SK-N-MC (cell line): ENCODE results near the gene SIN3B.

Source experiments
- DNase-seq: peaks from one replicate; pipeline ENCODE4 v3.0.0-alpha.2; 2011; ENCODE audit warnings: low read depth, low spot score
- H3K27ac ChIP-seq: fragments of 200-600 bp; sonication (generic); 2 replicates; pipeline ENCODE4 v1.5.1; 2016; ENCODE audit warnings: mixed run types
- H3K36me3 ChIP-seq: fragments of 200-600 bp; sonication (generic); 2 replicates; pipeline ENCODE4 v1.6.1; 2017; ENCODE audit warnings: antibody characterized with exemption, low read length, mixed read lengths; ENCODE audit not compliant: insufficient read depth
- H3K4me3 ChIP-seq: fragments of 200-600 bp; sonication (generic); 2 replicates; pipeline ENCODE4 v1.5.1; 2016
- H3K9ac ChIP-seq: fragments of 200-600 bp; sonication (generic); 2 replicates; pipeline ENCODE4 v1.8.0; 2017; ENCODE audit warnings: mixed run types, mixed read lengths; ENCODE audit not compliant: insufficient read length
- H3K9me3 ChIP-seq: fragments of 200-600 bp; sonication (generic); 2 replicates; pipeline ENCODE4 v1.6.1; 2017; ENCODE audit warnings: low read depth, mild to moderate bottlenecking, antibody characterized with exemption, low read length, moderate library complexity, mixed read lengths
- EZH2 ChIP-seq: fragments of 200-600 bp; sonication (generic); IDR thresholded peaks from one replicate; pipeline ENCODE4 v1.6.1; 2017; ENCODE audit warnings: antibody characterized with exemption
- FOXP2 ChIP-seq: optimal IDR thresholded peaks from 2 replicates; pipeline ENCODE3; 2011; ENCODE audit warnings: mild to moderate bottlenecking, moderate library complexity; ENCODE audit not compliant: insufficient read depth; ENCODE audit errors: extremely low read length, control extremely low read depth
- POLR2AphosphoS5 ChIP-seq: IDR thresholded peaks from 2 replicates; pipeline ENCODE4 v1.6.1; 2012; ENCODE audit warnings: mild to moderate bottlenecking, low read depth, low read length, borderline replicate concordance

The SIN3B gene

GRCh38 chr19:16829010-16829821 is at the start of gene SIN3B:
TSS of gene SIN3B (plus strand) at chr19:16829398. CDS start at chr19:16829421, 23 bp downstream.
- no peak within 1 kb of the TSS for H3K27ac ChIP-seq
- H3K4me3 ChIP-seq = peak within 1 kb of the TSS; percentile 83
- TF ChIP-seq POLR2AphosphoS5 = peak; percentile 64; the same call in 1 of the 2 replicates
- no peak for TF ChIP-seq FOXP2
- H3K9ac ChIP-seq = peak within 1 kb of the TSS; percentile 86
- DNase-seq = peak; percentile 50
- H3K36me3 ChIP-seq = peaks cover 26% of the 10 kb centered on the region
- H3K9me3 ChIP-seq = no peaks in the 10 kb centered on the region

GRCh38 chr19:16779539-16780163 is 49.5 kb upstream of the SIN3B start:
- Histone ChIP-seq H3K36me3 (no peaks in the 10 kb centered on the region), H3K27ac (no peak overlapping the region), H3K9me3 (no peaks in the 10 kb centered on the region), H3K9ac (no peak overlapping the region), H3K4me3 (no peak overlapping the region)
- TF ChIP-seq POLR2AphosphoS5 (no peak), EZH2 (no peak), FOXP2 (no peak)
- DNase-seq = no peak

GRCh38 chr19:16782719-16783118 is 46.5 kb upstream of the SIN3B start:
- no peak for DNase-seq
- no peaks in the 10 kb centered on the region for H3K9me3 ChIP-seq
- no peak for TF ChIP-seq EZH2
- no peak for TF ChIP-seq FOXP2
- no peak for TF ChIP-seq POLR2AphosphoS5

GRCh38 chr19:16788479-16788878 is 40.7 kb upstream of the SIN3B start:
- Histone ChIP-seq H3K9me3 (no peaks in the 10 kb centered on the region), H3K9ac (no peak overlapping the region), H3K4me3 (no peak overlapping the region), H3K36me3 (no peaks in the 10 kb centered on the region), H3K27ac (no peak overlapping the region)
- TF ChIP-seq FOXP2 = no peak
- no peak for DNase-seq

More at GRCh38 chr19:16782719-16783118, 46.5 kb upstream of the SIN3B start:
- Histone ChIP-seq H3K36me3 (no peaks in the 10 kb centered on the region), H3K9ac (no peak overlapping the region), H3K4me3 (no peak overlapping the region), H3K27ac (no peak overlapping the region)

- H3K9me3 ChIP-seq = no peaks in the 10 kb centered on the region
- no peak overlapping the region for H3K9ac ChIP-seq
- H3K36me3 ChIP-seq = no peaks in the 10 kb centered on the region
- DNase-seq = no peak
- TF ChIP-seq EZH2 = no peak
- no peak overlapping the region for H3K27ac ChIP-seq
- no peak overlapping the region for H3K4me3 ChIP-seq
Observed at GRCh38 chr19:16789238-16789637, 40.0 kb upstream of the SIN3B start.

- no peak for DNase-seq
- Histone ChIP-seq H3K36me3 (no peaks in the 10 kb centered on the region), H3K4me3 (no peak overlapping the region), H3K9ac (no peak overlapping the region), H3K27ac (no peak overlapping the region), H3K9me3 (no peaks in the 10 kb centered on the region)
- TF ChIP-seq POLR2AphosphoS5 (no peak), EZH2 (no peak), FOXP2 (no peak)
Observed at GRCh38 chr19:16790051-16790450, 39.1 kb upstream of the SIN3B start.

- no peak overlapping the region for H3K4me3 ChIP-seq
- no peak overlapping the region for H3K27ac ChIP-seq
- TF ChIP-seq FOXP2 (no peak), EZH2 (no peak), POLR2AphosphoS5 (no peak)
- H3K9ac ChIP-seq = no peak overlapping the region
- H3K9me3 ChIP-seq = no peaks in the 10 kb centered on the region
- no peak for DNase-seq
- H3K36me3 ChIP-seq = no peaks in the 10 kb centered on the region
Observed at GRCh38 chr19:16791942-16792341, 37.3 kb upstream of the SIN3B start.

GRCh38 chr19:16794456-16795441 is 34.4 kb upstream of the SIN3B start:
- no peak overlapping the region for H3K4me3 ChIP-seq
- DNase-seq = no peak
- no peaks in the 10 kb centered on the region for H3K9me3 ChIP-seq
- no peak for TF ChIP-seq POLR2AphosphoS5
- TF ChIP-seq FOXP2 = no peak
- no peak for TF ChIP-seq EZH2
- no peak overlapping the region for H3K27ac ChIP-seq
- H3K36me3 ChIP-seq = no peaks in the 10 kb centered on the region
- H3K9ac ChIP-seq = no peak overlapping the region
